A549 treated with AZD9567 at 1 μM for 4 hours (cell line): ENCODE data around the gene TP53TG3D. TPM values are rescaled to one million over a fixed set of nuclear protein-coding genes. Genes with fewer than 3 reads are reported as not detected.

Experiments
- total RNA-seq: library from RNA; stranded (reverse); fragments of 200-300 nt; extraction: Qiagen RNA extraction; gene quantifications from 5 replicates; pipeline ENCODE4 v1.2.3, GENCODE V29; 2022; ENCODE audit not compliant: insufficient read depth

Gene TP53TG3D, protein sequence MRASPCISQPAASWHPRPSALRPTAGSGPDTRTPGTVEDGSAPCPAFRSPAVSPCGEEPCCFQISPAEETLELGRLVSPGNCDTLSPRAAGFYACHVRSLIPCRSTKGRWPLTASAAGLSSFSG
- total RNA-seq = 0.85 to 1.1 TPM (median 0.90 TPM) in 4 of 5 replicates, not detected in the other

GRCh38 chr16:32252986-32253385 is at the start of gene TP53TG3D:
TSS of gene TP53TG3D (plus strand) at chr16:32253286. CDS start at chr16:32253354, 68 bp downstream.

